Gastroesophageal sphincter (tissue), 4 donors: ENCODE results near the gene PWP1. TPM values are rescaled to one million over a fixed set of nuclear protein-coding genes. Genes with fewer than 3 reads are reported as not detected.
"Not testable (repeated sequence)": the region's sequence is repeated elsewhere in the genome, so short reads cannot be mapped to it uniquely, and the experiment has no call there.

ENCODE experiments used
- ATAC-seq: fragments of 150-250 bp; one replicate; pipeline ENCODE4 v1.9.1; 2016; ENCODE audit warnings: mild to moderate bottlenecking, moderate library complexity
- H3K27ac ChIP-seq, 4 donors: fragments of 200-600 bp; sonication (generic) in 3 of 4; 1 replicate in 3 of 4; 2 replicates in 1 of 4; pipeline ENCODE4 v1.5.1; 2016 to 2019
- H3K27me3 ChIP-seq: fragments of 200-600 bp; sonication (generic); one replicate; pipeline ENCODE4 v1.5.1; 2019
- H3K36me3 ChIP-seq, 2 donors: fragments of 200-600 bp; sonication (generic); one replicate each; pipeline ENCODE4 v1.5.1; 2019; ENCODE audit warnings: control low read depth in 1 of 2
- H3K4me1 ChIP-seq, 3 donors: fragments of 200-600 bp; sonication (generic); 1 replicate in 2 of 3; 2 replicates in 1 of 3; pipeline ENCODE4 v1.5.1; 2016 to 2019; ENCODE audit warnings: control low read depth in 2 of 3
- H3K4me3 ChIP-seq, 2 donors: fragments of 200-600 bp; sonication (generic); one replicate each; pipeline ENCODE4 v1.5.1; 2019; ENCODE audit warnings: mild to moderate bottlenecking in 1 of 2, moderate library complexity in 1 of 2
- H3K9me3 ChIP-seq, 3 donors: fragments of 200-600 bp; sonication (generic); one replicate each; pipeline ENCODE4 v1.5.1; 2017 to 2019; ENCODE audit warnings: control low read depth in 2 of 3
- CTCF ChIP-seq, 4 experiments: fragments of 200-600 bp in 2 of 4; fragments of 450-650 bp in 2 of 4; sonication (generic) in 1 of 4; IDR thresholded peaks; one replicate each; pipeline ENCODE4 v1.5.1; 2017 to 2019; ENCODE audit warnings: antibody characterized with exemption in 4 of 4, mild to moderate bottlenecking in 2 of 4, moderate library complexity in 2 of 4
- EP300 ChIP-seq: sonication (generic); formaldehyde crosslinking; IDR thresholded peaks from one replicate; pipeline ENCODE4 v1.6.1; 2017; ENCODE audit warnings: antibody characterized with exemption, mild to moderate bottlenecking
- POLR2A ChIP-seq, 2 donors: fragments of 450-650 bp; IDR thresholded peaks; one replicate each; pipeline ENCODE4 v1.6.1; 2017; ENCODE audit warnings: antibody characterized with exemption in 2 of 2, mild to moderate bottlenecking in 2 of 2, moderate library complexity in 1 of 2
- POLR2AphosphoS5 ChIP-seq: sonication (generic); formaldehyde crosslinking; IDR thresholded peaks from one replicate; pipeline ENCODE4 v1.6.1; 2017; ENCODE audit warnings: antibody characterized with exemption
- WGBS, 2 donors: methylation state at CpG; one replicate each; pipeline ENCODE4 v1.1.5; 2018; ENCODE audit warnings: low coverage in 1 of 2; 5-methylcytosine and 5-hydroxymethylcytosine counted together
- total RNA-seq, 4 donors: library from RNA; depleted of rRNA; stranded (reverse); fragments of >200 nt; gene quantifications; one replicate each; pipeline ENCODE4 v1.1.0, GENCODE V29; 2016

Gene PWP1
- total RNA-seq, 4 donors from 2014 or later: 48.6 to 117 (median 60.7) TPM

DNA sequence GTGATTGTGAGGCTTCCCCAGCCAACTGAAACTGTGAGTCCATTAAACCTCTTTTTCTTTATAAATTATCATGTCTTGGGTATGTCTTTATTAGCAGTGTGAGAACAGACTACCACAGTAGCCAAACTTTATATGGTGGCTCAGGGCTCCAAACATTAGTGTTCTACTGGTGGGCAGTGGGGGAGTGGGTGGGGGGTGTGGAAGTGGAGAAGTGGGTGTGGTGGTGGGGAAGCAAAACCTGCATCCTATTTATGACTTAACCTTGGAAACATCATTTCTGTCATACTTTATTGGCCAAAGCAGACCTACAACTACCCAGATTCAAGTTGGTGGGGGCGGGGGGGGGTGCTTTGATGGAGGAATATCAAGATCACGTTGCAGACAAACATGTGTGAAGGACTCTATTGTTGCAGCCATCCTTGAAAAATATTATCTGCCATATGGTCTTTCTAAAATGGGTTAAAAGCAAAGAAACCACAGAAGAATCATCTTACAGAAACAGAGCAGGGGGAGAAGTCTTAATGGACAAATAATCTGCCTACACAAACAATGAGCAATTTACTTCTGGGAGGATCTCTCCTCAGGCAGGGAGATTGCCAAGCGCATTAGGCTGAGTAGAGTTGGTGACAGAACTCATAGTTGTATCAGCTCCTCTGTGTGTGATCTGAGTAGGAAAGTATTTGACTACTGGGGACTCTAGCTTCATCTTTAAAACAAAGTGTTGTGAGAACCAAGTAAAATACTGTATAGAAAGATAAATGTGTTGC lies 1.4 kb upstream of the PWP1 start:
- H3K27ac ChIP-seq: no peak overlapping the region

DNA sequence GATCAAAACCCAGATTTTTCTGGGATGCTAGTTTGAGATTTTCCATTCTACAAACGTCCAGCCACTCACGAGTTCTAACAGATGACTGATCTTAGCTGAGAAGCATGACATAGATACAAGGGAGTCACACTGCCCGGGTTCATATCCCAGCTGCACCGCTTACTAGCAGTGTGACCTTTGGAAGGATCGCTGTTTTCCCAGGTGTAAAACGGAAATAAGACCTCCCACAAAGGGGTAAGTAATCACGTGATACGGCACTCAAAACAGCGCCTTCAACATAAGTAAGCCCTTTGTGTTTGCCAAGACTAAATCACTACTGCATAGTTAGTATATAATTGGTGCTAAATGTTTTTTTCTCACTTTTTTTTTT lies 624 bp upstream of the PWP1 start:
- ATAC-seq: no peak
- 0 to 3% methylated on average over 8 to 9 of the region's 9 CpGs for WGBS, 2 donors

More for the DNA sequence above, 1.4 kb upstream of the PWP1 start:
- Histone ChIP-seq H3K27me3 (peaks cover 23% of the 10 kb centered on the region), H3K9me3 (no peaks in the 10 kb centered on the region), H3K4me1 (peaks cover 0 to 25% (median 9%) of the 10 kb centered on the region in 3 donors), H3K36me3 (peaks cover 4 to 9% of the 10 kb centered on the region in 2 donors), H3K4me3 (no peak overlapping the region)
- TF ChIP-seq POLR2AphosphoS5: no peak
- TF ChIP-seq POLR2A (IDR thresholded peaks at IDR 0.05): no peak
- no peak for TF ChIP-seq EP300
- no peak for TF ChIP-seq CTCF (IDR thresholded peaks at IDR 0.05)
- ATAC-seq: no peak
- WGBS, 2 donors: 61 to 86% methylated on average over 2 to 3 of the region's 3 CpGs

DNA sequence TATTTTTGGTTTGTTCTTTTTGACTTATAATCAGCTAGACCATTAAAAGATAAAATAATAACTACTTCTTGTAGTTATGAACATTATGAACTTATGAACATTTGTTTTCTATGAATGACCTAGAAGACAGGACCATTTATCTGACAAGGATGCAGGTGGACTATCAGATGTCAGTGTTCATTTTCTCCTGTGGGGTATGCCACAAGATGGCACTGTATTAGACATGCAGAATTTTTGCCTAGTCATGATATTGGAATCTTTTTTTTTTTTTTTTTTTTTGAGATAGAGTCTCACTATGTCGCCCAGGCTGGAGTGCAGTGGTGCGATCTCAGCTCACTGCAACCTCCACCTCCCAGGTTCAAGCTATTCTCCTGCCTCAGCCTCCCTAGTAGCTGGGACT lies 10.2 kb downstream of the PWP1 start:
- H3K36me3 ChIP-seq: peaks cover 12 to 100% of the 10 kb centered on the region in 2 donors
- WGBS, 2 donors: 70% methylated on average over 2 of the region's 2 CpGs; no CpG with 5 or more reads in 1 of the 2 donors
- not testable (repeated sequence) for H3K27ac ChIP-seq, H3K4me1 ChIP-seq, H3K4me3 ChIP-seq, H3K9me3 ChIP-seq, H3K27me3 ChIP-seq, ATAC-seq

More for the DNA sequence above, 624 bp upstream of the PWP1 start:
- H3K27me3 ChIP-seq: peaks cover 16% of the 10 kb centered on the region
- peak overlapping the region; percentile 83 to 86 for H3K4me3 ChIP-seq
- peaks cover 4 to 17% of the 10 kb centered on the region in 2 donors for H3K36me3 ChIP-seq
- H3K4me1 ChIP-seq: peaks cover 0 to 25% (median 9%) of the 10 kb centered on the region in 3 donors
- peak overlapping the region in 3 of 4 donors; percentile 6 to 83 (median 83) for H3K27ac ChIP-seq
- no peaks in the 10 kb centered on the region for H3K9me3 ChIP-seq
- TF ChIP-seq POLR2AphosphoS5 (no peak), CTCF (IDR thresholded peaks at IDR 0.05) (no peak)

- no peak for TF ChIP-seq POLR2AphosphoS5
- TF ChIP-seq EP300: no peak
- TF ChIP-seq CTCF (IDR thresholded peaks at IDR 0.05): no peak
- no peak for TF ChIP-seq POLR2A (IDR thresholded peaks at IDR 0.05)
- WGBS, 2 donors: 92% methylated on average over 4 of the region's 4 CpGs; no CpG with 5 or more reads in 1 of the 2 donors
- peaks cover 18 to 90% of the 10 kb centered on the region in 2 donors for H3K36me3 ChIP-seq
- no peak overlapping the region for H3K27ac ChIP-seq
- no peaks in the 10 kb centered on the region for H3K27me3 ChIP-seq
- H3K4me3 ChIP-seq: no peak overlapping the region
- no peaks in the 10 kb centered on the region for H3K4me1 ChIP-seq
- H3K9me3 ChIP-seq: peaks cover 0 to 13% (median 0%) of the 10 kb centered on the region in 3 donors
- no peak for ATAC-seq
Observed at GRCh38 chr12:107702106-107702505, 16.5 kb downstream of the PWP1 start.

DNA sequence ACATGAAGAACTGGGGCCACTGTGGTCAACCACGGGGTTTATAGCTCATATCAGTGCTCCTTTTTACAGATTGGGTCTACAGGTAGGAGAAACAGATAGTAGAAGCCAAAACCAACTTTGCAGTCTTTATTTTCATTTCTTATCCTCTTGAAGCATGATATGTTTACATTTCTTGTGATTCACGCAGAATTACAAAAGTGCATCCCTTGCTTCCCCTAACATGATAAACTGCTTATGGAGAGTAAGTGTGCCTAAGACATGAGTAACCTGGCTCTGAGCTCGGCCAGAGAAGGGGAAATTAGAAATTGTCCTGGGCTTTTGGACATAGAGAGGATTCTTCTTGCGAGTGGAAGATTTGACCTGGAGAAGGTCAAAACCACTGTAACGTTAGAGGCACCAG lies 18.4 kb downstream of the PWP1 start:
- no peak for TF ChIP-seq CTCF (IDR thresholded peaks at IDR 0.05)
- no peak for TF ChIP-seq POLR2AphosphoS5
- no peak for TF ChIP-seq POLR2A (IDR thresholded peaks at IDR 0.05)
- TF ChIP-seq EP300: no peak
- Histone ChIP-seq H3K4me1 (no peaks in the 10 kb centered on the region), H3K4me3 (no peak overlapping the region), H3K27me3 (no peaks in the 10 kb centered on the region), H3K27ac (no peak overlapping the region), H3K9me3 (peaks cover 0 to 13% (median 0%) of the 10 kb centered on the region in 3 donors), H3K36me3 (peaks cover 18 to 86% of the 10 kb centered on the region in 2 donors)
- WGBS, 2 donors: 82 to 83% methylated on average over 3 to 4 of the region's 5 CpGs
- ATAC-seq: no peak

DNA sequence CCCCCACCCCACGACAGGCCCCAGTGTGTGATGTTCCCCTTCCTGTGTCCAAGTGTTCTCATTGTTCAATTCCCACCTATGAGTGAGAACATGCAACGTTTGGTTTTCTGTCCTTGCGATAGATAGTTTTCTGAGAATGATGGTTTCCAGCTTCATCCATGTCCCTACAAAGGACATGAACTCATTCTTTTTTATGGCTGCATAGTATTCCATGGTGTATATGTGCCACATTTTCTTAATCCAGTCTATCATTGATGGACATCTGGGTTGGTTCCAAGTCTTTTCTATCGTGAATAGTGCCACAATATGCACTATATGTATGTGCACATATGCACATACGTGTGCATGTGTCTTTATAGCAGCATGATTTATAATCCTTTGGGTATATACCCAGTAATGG lies 19.9 kb downstream of the PWP1 start:
- WGBS, 2 donors: 94 to 95% methylated on average over 3 to 4 of the region's 5 CpGs
- Histone ChIP-seq H3K36me3 (peaks cover 7 to 86% of the 10 kb centered on the region in 2 donors), H3K9me3 (peaks cover 0 to 13% (median 0%) of the 10 kb centered on the region in 3 donors)
- not testable (repeated sequence) for ATAC-seq, H3K4me1 ChIP-seq, H3K4me3 ChIP-seq, H3K27ac ChIP-seq, H3K27me3 ChIP-seq
